Right atrium auricular region (tissue), 2 donors: ENCODE data around the gene EIF1. TPM values are rescaled to one million over a fixed set of nuclear protein-coding genes. Genes with fewer than 3 reads are reported as not detected.
"Not testable (repeated sequence)": the region's sequence is repeated elsewhere in the genome, so short reads cannot be mapped to it uniquely, and the experiment has no call there.

Experiments used
- DNase-seq: peaks from one replicate; pipeline ENCODE4 v3.0.0-alpha.2; 2019; ENCODE audit warnings: low spot score
- H3K27ac ChIP-seq, 2 donors: fragments of 200-600 bp; sonication (generic); 1 replicate in 1 of 2; 2 replicates in 1 of 2; pipeline ENCODE4 v1.5.1; 2016 to 2019
- H3K27me3 ChIP-seq, 2 donors: fragments of 200-600 bp; sonication (generic); one replicate each; pipeline versions ENCODE4 v1.5.1 to v1.6.0; 2017 to 2019
- H3K36me3 ChIP-seq: fragments of 200-600 bp; sonication (generic); one replicate; pipeline ENCODE4 v1.5.1; 2016
- H3K4me1 ChIP-seq, 2 donors: fragments of 200-600 bp; sonication (generic); one replicate each; pipeline versions ENCODE4 v1.5.1 to v1.6.0; 2017 to 2019
- H3K4me3 ChIP-seq, 2 donors: fragments of 200-600 bp; sonication (generic); 1 replicate in 1 of 2; 2 replicates in 1 of 2; pipeline ENCODE4 v1.5.1; 2017 to 2019; ENCODE audit warnings: mild to moderate bottlenecking in 1 of 2, moderate library complexity in 1 of 2
- H3K9me3 ChIP-seq, 2 donors: fragments of 200-600 bp; sonication (generic); one replicate each; pipeline ENCODE4 v1.5.1; 2019
- CTCF ChIP-seq, 2 donors: fragments of 200-600 bp; sonication (generic); IDR thresholded peaks; one replicate each; pipeline ENCODE4 v1.5.1; 2019; ENCODE audit warnings: antibody characterized with exemption in 2 of 2
- total RNA-seq, 2 donors: library from RNA; depleted of rRNA; stranded (reverse); fragments of >200 nt; gene quantifications; one replicate each; pipeline ENCODE4 v1.1.0, GENCODE V29; 2016

Gene EIF1
- total RNA-seq, 2 donors from 2014 or later = 331 to 390 TPM

DNA sequence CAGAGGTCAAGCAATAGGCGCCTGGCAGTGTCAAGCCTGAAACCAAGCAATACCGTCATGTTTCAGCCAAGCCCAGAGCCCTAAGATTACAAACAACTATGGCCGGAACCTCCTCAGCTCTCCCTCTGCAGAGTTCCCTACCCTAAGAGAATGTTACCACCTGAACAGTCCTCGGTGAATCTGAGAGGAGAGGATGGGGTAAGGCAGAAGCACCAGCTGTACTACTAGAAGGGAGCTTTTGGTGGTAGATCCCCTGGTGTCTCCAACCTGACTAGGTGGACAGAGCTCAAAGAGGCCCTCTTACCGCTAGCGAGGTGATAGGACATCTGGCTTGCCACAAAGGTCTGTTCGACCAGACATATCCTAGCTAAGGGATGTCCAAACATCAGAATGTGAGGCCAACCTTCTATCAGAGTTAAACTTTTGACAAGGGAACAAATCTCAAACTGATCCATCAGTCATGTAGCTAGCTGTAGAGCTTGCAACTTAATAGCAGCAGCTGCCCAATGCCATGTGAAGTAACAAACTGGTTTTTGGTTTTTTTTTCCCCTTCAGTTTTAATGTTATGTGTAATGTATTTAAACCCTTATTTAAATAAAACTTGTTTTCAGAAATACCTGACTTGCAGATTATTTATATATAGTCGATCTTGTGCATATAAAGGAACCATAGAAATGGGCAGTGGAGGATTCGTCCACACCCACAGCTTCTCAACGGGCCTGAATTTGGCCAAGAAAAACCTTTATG, 2.5 kb downstream of the EIF1 start:
- Histone ChIP-seq H3K27ac (no peak overlapping the region), H3K4me1 (peaks cover 0 to 38% of the 10 kb centered on the region in 2 donors), H3K36me3 (peaks cover 64% of the 10 kb centered on the region), H3K9me3 (no peaks in the 10 kb centered on the region), H3K4me3 (no peak overlapping the region), H3K27me3 (no peaks in the 10 kb centered on the region)
- TF ChIP-seq CTCF (IDR thresholded peaks at IDR 0.05) = no peak
- DNase-seq = no peak

GRCh38 chr17:41692722-41693521, 4.2 kb downstream of the EIF1 start:
- no peak overlapping the region for H3K27ac ChIP-seq

DNA sequence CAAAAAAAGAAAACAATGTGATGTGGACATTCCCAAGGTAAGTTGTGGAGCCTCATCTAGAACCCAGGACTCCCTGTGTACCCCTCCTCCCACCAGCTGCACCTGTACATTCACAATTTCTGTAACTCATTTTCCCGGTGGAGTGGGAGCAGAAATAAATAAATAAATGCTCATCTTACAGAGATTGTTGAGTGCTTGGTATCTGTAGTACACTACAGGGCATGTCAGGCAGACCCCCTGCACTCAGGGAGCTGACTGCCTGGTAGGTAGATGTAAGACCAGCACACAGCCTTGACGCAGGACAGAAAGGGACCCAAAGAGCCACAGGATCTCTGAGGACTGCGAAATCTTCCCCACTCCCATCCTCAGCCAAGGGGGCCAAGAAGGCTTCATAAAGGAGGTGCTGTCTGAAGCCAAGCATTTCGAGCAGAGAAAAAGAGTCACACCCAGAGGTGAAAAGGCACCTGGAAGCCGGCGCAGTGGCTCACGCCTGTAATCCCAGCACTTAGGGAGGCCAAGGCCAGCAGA, 6.5 kb downstream of the EIF1 start:
- no peak overlapping the region for H3K27ac ChIP-seq
- no peak overlapping the region for H3K4me3 ChIP-seq
- TF ChIP-seq CTCF (IDR thresholded peaks at IDR 0.05) = no peak
- no peaks in the 10 kb centered on the region for H3K9me3 ChIP-seq
- peaks cover 0 to 40% of the 10 kb centered on the region in 2 donors for H3K4me1 ChIP-seq
- no peaks in the 10 kb centered on the region for H3K27me3 ChIP-seq
- DNase-seq = no peak
- peaks cover 55% of the 10 kb centered on the region for H3K36me3 ChIP-seq

More at GRCh38 chr17:41692722-41693521, 4.2 kb downstream of the EIF1 start:
- TF ChIP-seq CTCF (IDR thresholded peaks at IDR 0.05) = no peak
- H3K4me3 ChIP-seq = no peak overlapping the region
- peaks cover 64% of the 10 kb centered on the region for H3K36me3 ChIP-seq
- H3K27me3 ChIP-seq = no peaks in the 10 kb centered on the region
- H3K4me1 ChIP-seq = peaks cover 0 to 48% of the 10 kb centered on the region in 2 donors
- DNase-seq = no peak
- H3K9me3 ChIP-seq = no peaks in the 10 kb centered on the region

DNA sequence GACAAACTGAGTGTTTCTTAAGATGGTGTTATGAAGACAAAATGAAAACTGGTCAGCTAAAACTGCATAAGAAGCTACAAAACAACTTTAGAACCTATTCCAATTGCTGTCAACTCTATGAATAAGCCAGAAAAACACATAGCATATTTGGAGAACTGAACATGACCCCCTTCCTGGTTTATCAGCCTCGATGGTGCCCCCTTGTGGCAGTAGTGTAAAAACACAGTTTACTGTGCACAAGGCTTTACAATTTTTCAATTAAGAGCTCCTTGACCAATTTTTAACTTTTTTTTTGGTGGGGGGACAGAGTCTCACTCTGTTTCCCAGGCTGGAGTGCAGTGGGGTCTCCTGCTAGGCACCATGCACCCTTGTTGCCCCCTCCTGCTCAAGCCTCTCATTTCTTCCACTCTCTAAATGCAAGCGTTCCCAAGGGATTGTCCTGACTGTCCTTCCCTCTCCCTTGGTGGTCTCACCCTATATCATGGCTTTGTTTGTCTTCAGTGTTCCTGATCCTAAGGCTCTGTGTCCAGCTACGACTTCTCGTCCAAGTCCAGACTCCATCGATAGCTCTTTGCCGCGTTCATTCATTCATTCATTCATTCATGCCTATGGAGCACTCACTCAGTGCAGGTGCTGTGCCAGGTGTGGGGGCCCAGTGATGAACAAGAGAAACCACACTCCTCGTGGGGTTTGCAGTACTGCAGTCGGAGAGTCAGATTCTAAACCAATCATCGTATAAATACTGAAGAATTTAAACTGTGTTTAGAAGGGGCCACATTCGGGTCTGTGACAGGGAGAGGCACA, 7.5 kb downstream of the EIF1 start:
- Histone ChIP-seq H3K4me3 (no peak overlapping the region), H3K27me3 (no peaks in the 10 kb centered on the region), H3K4me1 (peaks cover 0 to 30% of the 10 kb centered on the region in 2 donors), H3K9me3 (no peaks in the 10 kb centered on the region), H3K36me3 (peaks cover 45% of the 10 kb centered on the region), H3K27ac (peak overlapping the region in 1 of 2 donors; percentile 60)
- no peak for DNase-seq
- TF ChIP-seq CTCF (IDR thresholded peaks at IDR 0.05) = peak; percentile 69 to 87

DNA sequence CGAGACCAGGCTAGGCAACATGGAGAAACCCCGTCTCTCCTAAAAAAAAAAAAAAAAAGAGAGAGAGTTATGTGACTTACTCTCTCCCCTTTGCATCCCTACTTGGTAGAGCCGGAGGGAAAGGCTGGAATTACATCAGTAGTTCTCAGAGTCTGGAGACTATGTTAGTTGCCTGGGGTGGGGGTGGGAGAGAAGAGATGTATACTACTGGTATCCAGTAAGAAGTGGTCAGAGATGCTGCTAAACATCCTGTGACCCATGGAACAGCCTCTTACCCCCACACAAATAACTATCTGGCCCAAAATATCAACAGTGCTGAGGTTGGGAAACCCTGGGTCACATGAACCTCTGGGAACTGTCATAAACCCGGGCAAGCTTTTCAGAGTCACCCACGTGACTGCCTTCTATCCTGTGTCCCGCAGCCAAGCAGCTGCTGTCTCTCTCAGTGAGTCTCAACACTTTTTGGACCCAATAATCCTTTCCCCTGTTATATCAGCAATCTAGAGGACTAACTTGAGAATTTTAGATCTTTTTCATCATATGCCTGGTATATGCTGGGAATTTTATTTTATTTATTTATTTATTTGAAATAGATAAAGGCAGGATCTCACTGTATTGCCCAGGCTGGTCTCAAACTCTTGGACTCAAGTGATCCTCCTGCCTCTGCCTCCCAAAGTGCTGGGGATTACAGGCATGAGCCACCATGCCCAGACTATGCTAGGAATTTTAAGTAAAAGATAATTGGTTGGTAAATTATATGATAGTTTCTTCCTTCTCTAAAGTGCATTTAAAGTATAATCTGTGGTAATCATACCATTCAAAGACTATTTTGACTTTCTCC, 8.7 kb downstream of the EIF1 start:
- Histone ChIP-seq H3K4me1 (peaks cover 0 to 22% of the 10 kb centered on the region in 2 donors), H3K9me3 (no peaks in the 10 kb centered on the region), H3K36me3 (peaks cover 34% of the 10 kb centered on the region), H3K27me3 (no peaks in the 10 kb centered on the region), H3K27ac (peak overlapping the region; percentile 55 to 60), H3K4me3 (no peak overlapping the region)
- no peak for TF ChIP-seq CTCF (IDR thresholded peaks at IDR 0.05)
- DNase-seq = peak; percentile 87

GRCh38 chr17:41700843-41701242, 12.2 kb downstream of the EIF1 start:
- not testable (repeated sequence) for H3K4me3 ChIP-seq, DNase-seq, H3K36me3 ChIP-seq, H3K27ac ChIP-seq, H3K27me3 ChIP-seq, H3K9me3 ChIP-seq
- peaks cover 0 to 19% of the 10 kb centered on the region in 2 donors for H3K4me1 ChIP-seq
